22Rv1 (cell line): ENCODE results near the gene TMA16.

Experiments
- H3K27ac ChIP-seq: fragments of 450-650 bp; 2 replicates; pipeline ENCODE4 v1.5.1; 2017
- ZFX ChIP-seq: fragments of 450-650 bp; IDR thresholded peaks from 2 replicates; pipeline ENCODE4 v1.6.1; 2017; ENCODE audit warnings: antibody characterized with exemption, borderline replicate concordance
- TF ChIP-seq, protein P1 (sequence below): fragments of 450-650 bp; IDR thresholded peaks from 2 replicates; pipeline ENCODE4 v1.5.1; 2017; ENCODE audit warnings: mild to moderate bottlenecking

The TMA16 gene

GRCh38 chr4:163558539-163559044, 64.1 kb downstream of the TMA16 start:
- TF ChIP-seq ZFX: no peak
- TF ChIP-seq, protein P1, sequence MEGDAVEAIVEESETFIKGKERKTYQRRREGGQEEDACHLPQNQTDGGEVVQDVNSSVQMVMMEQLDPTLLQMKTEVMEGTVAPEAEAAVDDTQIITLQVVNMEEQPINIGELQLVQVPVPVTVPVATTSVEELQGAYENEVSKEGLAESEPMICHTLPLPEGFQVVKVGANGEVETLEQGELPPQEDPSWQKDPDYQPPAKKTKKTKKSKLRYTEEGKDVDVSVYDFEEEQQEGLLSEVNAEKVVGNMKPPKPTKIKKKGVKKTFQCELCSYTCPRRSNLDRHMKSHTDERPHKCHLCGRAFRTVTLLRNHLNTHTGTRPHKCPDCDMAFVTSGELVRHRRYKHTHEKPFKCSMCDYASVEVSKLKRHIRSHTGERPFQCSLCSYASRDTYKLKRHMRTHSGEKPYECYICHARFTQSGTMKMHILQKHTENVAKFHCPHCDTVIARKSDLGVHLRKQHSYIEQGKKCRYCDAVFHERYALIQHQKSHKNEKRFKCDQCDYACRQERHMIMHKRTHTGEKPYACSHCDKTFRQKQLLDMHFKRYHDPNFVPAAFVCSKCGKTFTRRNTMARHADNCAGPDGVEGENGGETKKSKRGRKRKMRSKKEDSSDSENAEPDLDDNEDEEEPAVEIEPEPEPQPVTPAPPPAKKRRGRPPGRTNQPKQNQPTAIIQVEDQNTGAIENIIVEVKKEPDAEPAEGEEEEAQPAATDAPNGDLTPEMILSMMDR: no peak
- no peak overlapping the region for H3K27ac ChIP-seq

DNA sequence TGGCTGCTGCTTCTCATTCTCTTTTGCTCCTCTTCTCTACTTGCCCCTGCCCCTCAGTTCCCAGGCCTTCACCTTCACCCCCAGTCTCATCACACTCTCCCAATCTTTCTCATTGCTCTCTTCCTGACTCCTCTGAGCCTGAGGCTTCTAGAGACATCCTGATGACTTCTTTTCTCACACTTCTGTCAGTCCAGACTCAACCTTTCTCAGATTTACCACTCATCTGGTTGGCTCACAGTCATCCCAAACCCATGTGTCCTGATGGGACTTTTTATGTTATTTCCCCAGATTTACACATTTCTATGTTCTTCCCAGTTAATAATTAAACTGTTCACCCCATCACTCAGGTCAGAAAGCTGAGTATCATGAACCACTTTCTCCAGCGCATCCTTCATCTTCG, 68.0 kb downstream of the TMA16 start:
- H3K27ac ChIP-seq: no peak overlapping the region
- no peak for TF ChIP-seq ZFX
- TF ChIP-seq, protein P1: no peak

DNA sequence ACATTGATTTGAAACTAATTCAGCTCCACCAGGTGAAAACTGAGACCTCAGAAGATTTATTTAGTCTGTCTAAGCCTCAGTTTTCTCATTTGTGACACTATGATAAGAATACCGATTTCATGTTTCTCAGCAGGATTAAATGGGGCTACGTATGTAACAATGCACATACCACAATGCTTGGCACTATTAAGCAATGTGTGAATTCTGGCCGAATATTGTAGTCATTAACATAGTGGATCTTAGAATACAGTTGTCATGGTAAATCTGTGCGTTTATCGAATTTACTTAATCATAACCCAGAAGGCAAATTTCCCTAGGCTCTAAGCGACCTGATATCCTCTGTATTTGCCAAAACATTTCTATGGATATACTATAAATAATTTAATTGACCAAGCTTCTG, 69.1 kb downstream of the TMA16 start:
- TF ChIP-seq ZFX: no peak
- TF ChIP-seq, protein P1: no peak
- no peak overlapping the region for H3K27ac ChIP-seq

- no peak overlapping the region for H3K27ac ChIP-seq
- TF ChIP-seq ZFX: no peak
- TF ChIP-seq, protein P1: no peak
Observed at GRCh38 chr4:163564221-163564720, 69.8 kb downstream of the TMA16 start.

- H3K27ac ChIP-seq: no peak overlapping the region
- no peak for TF ChIP-seq ZFX
- TF ChIP-seq, protein P1: no peak
Observed at GRCh38 chr4:163565226-163566135, 71.0 kb downstream of the TMA16 start.

DNA sequence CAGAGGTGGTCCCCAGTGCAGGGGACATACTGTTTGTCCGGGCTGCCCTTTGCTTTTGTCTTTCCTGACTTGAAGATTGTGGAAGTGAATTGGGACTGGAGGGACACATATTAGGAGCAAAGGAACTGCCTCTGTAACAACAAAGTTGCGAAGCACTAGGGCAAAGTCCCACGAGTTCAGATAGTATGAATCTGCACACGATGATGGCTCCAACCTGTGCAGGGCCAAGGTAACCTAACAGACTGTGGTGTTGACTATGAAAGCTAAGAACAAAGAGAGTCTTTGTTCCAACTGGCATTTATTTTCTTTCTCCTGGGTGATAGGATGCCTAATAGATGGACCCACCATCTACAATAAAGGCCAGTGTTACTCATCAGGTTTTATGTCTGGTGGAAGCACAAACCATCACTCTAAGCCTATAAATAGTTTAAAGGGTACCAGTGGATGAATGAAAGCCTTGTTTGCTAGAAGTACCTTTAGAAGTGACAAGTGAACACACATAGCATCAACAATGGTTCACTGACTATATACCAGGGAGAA, 71.8 kb downstream of the TMA16 start:
- H3K27ac ChIP-seq: no peak overlapping the region
- TF ChIP-seq, protein P1: no peak
- no peak for TF ChIP-seq ZFX

DNA sequence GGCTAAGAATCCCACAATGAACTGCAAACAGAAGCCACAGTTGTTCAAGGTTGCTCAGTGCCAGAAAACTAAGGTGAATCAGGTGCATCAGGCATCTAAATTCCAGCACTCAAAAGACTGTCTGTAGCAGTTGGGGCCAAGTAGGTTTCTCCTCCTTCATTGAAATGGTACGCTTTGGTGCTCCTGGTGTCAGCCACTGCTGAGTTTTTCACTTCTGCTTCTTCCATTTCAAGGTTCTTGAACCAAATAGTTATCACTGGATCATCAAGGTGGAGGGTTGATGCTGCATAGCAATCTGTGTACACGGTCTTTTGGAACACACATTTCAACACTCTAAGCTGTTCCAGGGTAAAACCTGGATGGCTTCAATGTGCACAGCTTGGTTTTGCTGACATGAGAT, 74.4 kb downstream of the TMA16 start:
- H3K27ac ChIP-seq: no peak overlapping the region
- TF ChIP-seq, protein P1: no peak
- TF ChIP-seq ZFX: no peak
